HepG2 (cell line): ENCODE data around the gene C2CD4A.

Experiments
- ARNT2 ChIP-seq: sonication (generic); formaldehyde crosslinking; IDR thresholded peaks from 2 replicates; pipeline ENCODE4 v1.8.0; 2022; ENCODE audit warnings: mild to moderate bottlenecking, low read depth, missing genetic modification reagents, moderate library complexity
- CHD2 ChIP-seq: IDR thresholded peaks from 2 replicates; pipeline ENCODE4 v1.6.1; 2011; ENCODE audit warnings: low read depth, low read length, improper control_type of control experiment
- ETV5 ChIP-seq: IDR thresholded peaks from 2 replicates; pipeline ENCODE4 v1.6.1; 2018; ENCODE audit warnings: missing biosample characterization, missing genetic modification reagents, inconsistent platforms, borderline replicate concordance
- HMG20B ChIP-seq: conservative IDR thresholded peaks from 2 replicates; pipeline ENCODE4 v1.6.1; 2016; ENCODE audit warnings: missing genetic modification reagents, missing compliant biosample characterization
- PHB2 ChIP-seq: fragments of 450-650 bp; IDR thresholded peaks from 2 replicates; pipeline ENCODE4 v1.6.1; 2018; ENCODE audit not compliant: partially characterized antibody
- POLR2AphosphoS2 ChIP-seq: IDR thresholded peaks from 2 replicates; pipeline ENCODE4 v1.6.1; 2011; ENCODE audit warnings: low read depth, low read length, improper control_type of control experiment
- RAD21 ChIP-seq: fragments of 450-650 bp; formaldehyde crosslinking; IDR thresholded peaks from 2 replicates; pipeline ENCODE4 v1.5.0; 2020; ENCODE audit warnings: mild to moderate bottlenecking
- RFX5 ChIP-seq: IDR thresholded peaks from 2 replicates; pipeline ENCODE4 v1.6.1; 2011; ENCODE audit warnings: low read depth, low read length, improper control_type of control experiment
- TCF12 ChIP-seq, 2 experiments: fragments of 450-650 bp in 1 of 2; sonication (generic) in 1 of 2; formaldehyde crosslinking in 1 of 2; IDR thresholded peaks; 2 replicates each; pipeline versions ENCODE4 v1.6.1 to v1.8.0; 2017 to 2022; ENCODE audit warnings: antibody characterized with exemption in 1 of 2, mild to moderate bottlenecking in 1 of 2, missing genetic modification reagents in 1 of 2, moderate library complexity in 1 of 2
- USF2 ChIP-seq, 2 experiments: sonication (generic) in 1 of 2; formaldehyde crosslinking in 1 of 2; IDR thresholded peaks; 2 replicates each; pipeline versions ENCODE4 v1.5.1 to v1.6.1; 2011 to 2020; ENCODE audit warnings: borderline replicate concordance in 1 of 2, low read depth in 1 of 2, low read length in 1 of 2, mild to moderate bottlenecking in 1 of 2, missing genetic modification reagents in 1 of 2, moderate library complexity in 1 of 2
- ZBTB21 ChIP-seq: sonication (generic); formaldehyde crosslinking; IDR thresholded peaks from 2 replicates; pipeline ENCODE4 v1.4.0; 2020; ENCODE audit warnings: missing genetic modification reagents
- TF ChIP-seq, protein P1 (sequence below): sonication (generic); formaldehyde crosslinking; IDR thresholded peaks from 2 replicates; pipeline ENCODE4 v1.5.1; 2020; ENCODE audit warnings: missing genetic modification reagents, mild to moderate bottlenecking, borderline replicate concordance
- TF ChIP-seq, protein P2 (sequence below): sonication (generic); formaldehyde crosslinking; IDR thresholded peaks from 2 replicates; pipeline ENCODE4 v1.5.0; 2020; ENCODE audit warnings: mild to moderate bottlenecking, missing genetic modification reagents, moderate library complexity
- TF ChIP-seq, protein P3 (sequence below): IDR thresholded peaks from 2 replicates; pipeline ENCODE4 v1.6.1; 2012; ENCODE audit warnings: low read depth, low read length, improper control_type of control experiment

DNA sequence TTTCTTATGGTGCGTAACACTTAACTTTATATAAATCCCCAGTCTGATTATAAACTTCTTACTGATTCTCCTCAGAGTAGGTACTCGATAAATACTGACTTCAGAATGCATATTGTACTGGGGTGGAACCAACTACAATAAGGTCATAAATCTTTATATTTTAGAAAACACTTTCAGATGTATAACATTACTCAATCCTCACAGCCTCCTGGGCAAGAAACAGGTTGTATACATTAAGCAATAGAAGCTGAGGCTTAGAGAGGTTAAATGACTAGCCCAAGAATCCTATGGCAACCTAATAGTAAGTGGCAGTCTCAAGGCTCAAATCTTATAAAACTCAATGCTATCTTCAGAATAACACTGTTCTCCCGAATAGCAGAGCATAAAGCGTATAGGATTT lies 15.6 kb upstream of the C2CD4A start:
- TF ChIP-seq PHB2 = no peak
- TF ChIP-seq RFX5 = no peak
- TF ChIP-seq ZBTB21 = no peak
- no peak for TF ChIP-seq ARNT2 (CRISPR knock-in tag)
- TF ChIP-seq ETV5 (CRISPR knock-in tag) = no peak
- TF ChIP-seq, protein P1, sequence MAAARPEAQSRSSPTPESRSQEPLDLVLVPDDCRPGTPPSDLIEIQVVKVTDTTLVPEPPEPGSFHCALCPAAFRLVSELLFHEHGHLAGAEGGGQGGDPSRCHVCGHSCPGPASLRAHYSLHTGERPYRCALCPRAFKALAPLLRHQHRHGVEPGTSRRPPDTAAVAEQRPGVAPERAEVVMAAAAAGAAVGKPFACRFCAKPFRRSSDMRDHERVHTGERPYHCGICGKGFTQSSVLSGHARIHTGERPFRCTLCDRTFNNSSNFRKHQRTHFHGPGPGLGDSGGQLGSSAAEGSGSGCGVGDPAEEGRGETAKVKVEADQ = no peak
- no peak for TF ChIP-seq TCF12 (IDR thresholded peaks at IDR 0.05)
- TF ChIP-seq TCF12 (CRISPR knock-in tag; IDR thresholded peaks at IDR 0.05) = no peak
- no peak for TF ChIP-seq POLR2AphosphoS2
- no peak for TF ChIP-seq HMG20B (CRISPR knock-in tag)
- TF ChIP-seq RAD21 (CRISPR knock-in tag) = no peak
- TF ChIP-seq CHD2 = no peak
- TF ChIP-seq USF2 (IDR thresholded peaks at IDR 0.05; ENCODE audit: low read depth, low read length) = no peak
- TF ChIP-seq USF2 (CRISPR knock-in tag; IDR thresholded peaks at IDR 0.05; ENCODE audit: borderline replicate concordance) = no peak
- TF ChIP-seq, protein P2, sequence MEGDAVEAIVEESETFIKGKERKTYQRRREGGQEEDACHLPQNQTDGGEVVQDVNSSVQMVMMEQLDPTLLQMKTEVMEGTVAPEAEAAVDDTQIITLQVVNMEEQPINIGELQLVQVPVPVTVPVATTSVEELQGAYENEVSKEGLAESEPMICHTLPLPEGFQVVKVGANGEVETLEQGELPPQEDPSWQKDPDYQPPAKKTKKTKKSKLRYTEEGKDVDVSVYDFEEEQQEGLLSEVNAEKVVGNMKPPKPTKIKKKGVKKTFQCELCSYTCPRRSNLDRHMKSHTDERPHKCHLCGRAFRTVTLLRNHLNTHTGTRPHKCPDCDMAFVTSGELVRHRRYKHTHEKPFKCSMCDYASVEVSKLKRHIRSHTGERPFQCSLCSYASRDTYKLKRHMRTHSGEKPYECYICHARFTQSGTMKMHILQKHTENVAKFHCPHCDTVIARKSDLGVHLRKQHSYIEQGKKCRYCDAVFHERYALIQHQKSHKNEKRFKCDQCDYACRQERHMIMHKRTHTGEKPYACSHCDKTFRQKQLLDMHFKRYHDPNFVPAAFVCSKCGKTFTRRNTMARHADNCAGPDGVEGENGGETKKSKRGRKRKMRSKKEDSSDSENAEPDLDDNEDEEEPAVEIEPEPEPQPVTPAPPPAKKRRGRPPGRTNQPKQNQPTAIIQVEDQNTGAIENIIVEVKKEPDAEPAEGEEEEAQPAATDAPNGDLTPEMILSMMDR = no peak
- TF ChIP-seq, protein P3, sequence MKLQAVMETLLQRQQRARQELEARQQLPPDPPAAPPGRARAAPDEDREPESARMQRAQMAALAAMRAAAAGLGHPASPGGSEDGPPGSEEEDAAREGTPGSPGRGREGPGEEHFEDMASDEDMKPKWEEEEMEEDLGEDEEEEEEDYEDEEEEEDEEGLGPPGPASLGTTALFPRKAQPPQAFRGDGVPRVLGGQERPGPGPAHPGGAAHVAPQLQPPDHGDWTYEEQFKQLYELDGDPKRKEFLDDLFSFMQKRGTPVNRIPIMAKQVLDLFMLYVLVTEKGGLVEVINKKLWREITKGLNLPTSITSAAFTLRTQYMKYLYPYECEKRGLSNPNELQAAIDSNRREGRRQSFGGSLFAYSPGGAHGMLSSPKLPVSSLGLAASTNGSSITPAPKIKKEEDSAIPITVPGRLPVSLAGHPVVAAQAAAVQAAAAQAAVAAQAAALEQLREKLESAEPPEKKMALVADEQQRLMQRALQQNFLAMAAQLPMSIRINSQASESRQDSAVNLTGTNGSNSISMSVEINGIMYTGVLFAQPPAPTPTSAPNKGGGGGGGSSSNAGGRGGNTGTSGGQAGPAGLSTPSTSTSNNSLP = no peak
